Measurements from ENCODE around the gene H2AZ2. TPM values are rescaled to one million over a fixed set of nuclear protein-coding genes. Genes with fewer than 3 reads are reported as not detected.

Gene H2AZ2
- total RNA-seq, 4 donors from 2014 or later = 94.1 to 116 (median 97.9) TPM

DNA sequence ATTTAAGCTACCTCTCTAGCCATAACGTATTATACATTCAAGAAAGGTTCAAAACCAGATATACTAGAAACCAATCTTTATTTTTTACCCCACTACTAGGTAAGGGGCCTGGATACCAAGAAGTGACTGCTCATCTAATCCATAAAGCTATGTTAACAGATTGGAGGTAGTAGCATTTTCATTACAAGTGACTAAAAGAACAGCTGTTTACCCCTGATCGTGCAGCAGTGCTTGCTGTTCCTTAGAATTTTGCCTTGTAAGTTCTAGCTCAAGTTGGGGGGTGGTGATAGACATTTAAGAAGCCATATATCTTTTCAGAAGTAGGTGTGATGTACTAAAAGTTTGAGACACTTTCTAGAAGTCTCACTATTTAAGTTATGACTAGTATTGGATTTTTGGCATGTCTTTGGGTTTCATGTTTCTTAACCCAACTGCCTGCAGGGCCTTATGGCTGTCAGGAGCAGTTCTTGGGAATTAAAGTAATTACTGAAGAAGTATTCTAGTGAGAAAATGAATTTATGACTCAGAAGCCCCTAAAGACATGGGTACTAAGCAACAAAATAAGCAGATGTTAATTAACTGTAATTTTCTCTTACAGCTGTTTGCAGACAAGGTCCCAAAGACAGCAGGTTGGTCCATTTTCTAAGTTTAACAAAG lies 49.1 kb downstream of the H2AZ2 start:
- no peak for DNase-seq (ENCODE audit: low spot score)
- no peak for TF ChIP-seq CTCF (IDR thresholded peaks at IDR 0.05)
- ATAC-seq (ENCODE audit: low FRiP score) = no peak

DNA sequence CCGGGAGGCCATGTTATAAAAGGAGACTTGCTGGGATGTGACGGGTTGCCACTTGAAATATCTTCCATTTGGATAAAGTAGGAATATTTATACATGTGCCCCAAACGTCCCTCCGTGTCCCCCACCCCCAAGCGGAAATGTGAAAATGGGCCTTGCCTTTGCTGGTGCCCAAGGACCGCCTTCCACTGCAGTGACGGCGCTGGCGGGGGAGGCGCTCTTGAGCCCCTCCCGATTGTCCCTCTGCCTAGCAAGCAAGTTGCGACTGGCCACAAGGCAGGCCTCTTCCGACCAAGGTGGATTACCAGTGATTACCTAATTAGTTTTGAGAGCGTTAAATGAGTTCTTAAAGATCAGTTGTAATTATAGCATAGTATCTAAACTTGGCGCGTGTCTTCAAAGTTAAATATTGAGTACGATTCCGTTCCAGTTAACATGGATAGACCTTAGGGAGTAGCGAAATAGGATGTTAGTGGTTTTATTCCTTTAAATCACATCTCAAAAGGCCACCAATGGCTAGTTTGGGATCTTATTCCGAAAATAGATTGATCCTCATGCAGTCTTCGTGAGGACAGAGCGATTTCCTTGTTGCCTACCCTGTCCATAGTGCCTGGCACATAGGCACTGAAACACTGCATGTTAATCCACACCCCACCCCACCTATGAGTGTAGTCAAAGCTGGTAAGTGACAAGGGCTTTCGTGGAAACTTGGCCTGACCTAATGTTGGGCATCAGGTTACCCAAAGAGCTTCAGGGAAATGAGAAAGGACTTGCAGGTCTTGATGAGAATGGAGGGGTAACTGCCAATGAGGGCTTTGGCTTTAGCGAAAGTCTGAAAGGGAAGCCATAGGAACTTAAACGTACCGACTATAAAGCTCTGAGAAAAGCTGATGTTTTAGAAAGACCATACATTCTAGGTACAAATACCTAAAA lies 50.3 kb downstream of the H2AZ2 start:
- no peak for TF ChIP-seq CTCF (IDR thresholded peaks at IDR 0.05)
- ATAC-seq (ENCODE audit: low FRiP score) = peak; percentile 73

DNA sequence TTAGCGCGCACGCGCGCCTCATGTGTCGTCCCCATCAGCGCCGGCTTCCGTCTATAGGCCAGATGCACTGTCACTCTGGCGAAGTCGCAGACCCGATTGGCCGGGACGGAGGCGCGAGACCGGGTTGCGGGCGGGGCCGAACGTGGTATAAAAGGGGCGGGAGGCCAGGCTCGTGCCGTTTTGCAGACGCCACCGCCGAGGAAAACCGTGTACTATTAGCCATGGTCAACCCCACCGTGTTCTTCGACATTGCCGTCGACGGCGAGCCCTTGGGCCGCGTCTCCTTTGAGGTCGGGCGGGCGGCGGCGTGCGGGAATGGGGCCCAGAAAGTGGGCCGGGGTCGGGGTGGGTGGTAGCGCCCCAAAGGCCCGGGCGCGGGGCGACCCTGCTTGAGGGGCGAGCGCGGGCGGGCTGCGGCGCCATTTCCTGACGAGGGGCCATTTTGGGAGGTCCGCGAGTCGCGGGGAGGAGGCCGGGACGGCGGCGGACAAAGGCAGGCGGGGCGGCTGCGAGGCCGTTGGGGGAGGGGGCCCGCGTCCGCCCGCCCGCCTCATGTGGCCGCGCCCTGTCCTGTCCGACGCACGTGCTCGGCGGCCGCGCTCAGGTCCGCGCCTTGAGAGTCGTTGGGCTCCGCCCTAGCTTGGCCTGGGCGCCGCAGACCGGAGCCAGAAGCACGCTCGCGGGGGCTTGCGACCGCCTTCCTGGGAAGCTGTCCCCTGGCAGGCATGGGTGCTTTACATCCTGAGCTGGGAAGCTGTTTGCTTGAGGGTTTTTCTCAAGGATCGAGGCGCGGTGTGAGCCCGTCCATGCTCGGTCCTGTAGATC lies 51.2 kb downstream of the H2AZ2 start, which contains the start of gene PPIA:
Gene PPIA (plus strand): TSS at position 178 of the 825 bp plus-strand sequence. CDS start 44 bp downstream, at position 222.
- ATAC-seq (ENCODE audit: low FRiP score) (peak; percentile 95), DNase-seq (ENCODE audit: low spot score) (peak; percentile 93)
- no peak for TF ChIP-seq CTCF (IDR thresholded peaks at IDR 0.05)

More for the DNA sequence above, 50.3 kb downstream of the H2AZ2 start:
- peak; percentile 75 for DNase-seq (ENCODE audit: low spot score)

GRCh38 chr7:44796034-44796503 lies 51.8 kb downstream of the H2AZ2 start:
- no peak for TF ChIP-seq CTCF (IDR thresholded peaks at IDR 0.05)
- DNase-seq (ENCODE audit: low spot score) = no peak
- peak; percentile 16 for ATAC-seq (ENCODE audit: low FRiP score)

- ATAC-seq (ENCODE audit: low FRiP score) (no peak), DNase-seq (ENCODE audit: low spot score) (no peak)
- TF ChIP-seq CTCF (IDR thresholded peaks at IDR 0.05) = no peak
These were observed 53.6 kb downstream of the H2AZ2 start for GRCh38 chr7:44794331-44794730.

DNA sequence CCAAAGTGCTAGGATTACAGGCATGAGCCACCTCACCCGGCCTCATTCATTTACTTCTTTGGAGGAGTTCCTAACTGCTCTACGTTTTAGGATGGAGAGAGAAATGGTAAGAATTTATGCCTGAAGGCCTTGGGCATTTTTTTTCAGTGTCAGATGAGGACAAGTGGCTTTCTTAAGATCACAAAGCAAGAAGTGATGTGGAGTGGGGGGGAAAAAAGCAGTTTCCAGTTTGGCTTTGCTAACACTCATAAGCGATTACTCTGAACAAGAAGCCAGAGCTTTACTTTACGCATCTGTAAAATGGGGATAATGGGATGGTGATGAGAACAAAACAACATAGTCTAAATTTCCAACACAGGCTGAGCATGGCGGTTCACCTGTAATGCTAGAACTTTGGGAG lies 54.0 kb downstream of the H2AZ2 start:
- ATAC-seq (ENCODE audit: low FRiP score) (no peak), DNase-seq (ENCODE audit: low spot score) (no peak)
- TF ChIP-seq CTCF (IDR thresholded peaks at IDR 0.05) = no peak
